HG02870 (cell line): ENCODE measurements around the gene EBF4.
"Not testable (repeated sequence)": the region's sequence is repeated elsewhere in the genome, so short reads cannot be mapped to it uniquely, and the experiment has no call there.

Experiments
- ATAC-seq: cut with Tn5 transposase; IDR thresholded peaks from one replicate; pipeline ENCODE4 v1.9.1; 2021; ENCODE audit warnings: mild to moderate bottlenecking, moderate library complexity; ENCODE audit not compliant: unreplicated experiment

EBF4 gene

DNA sequence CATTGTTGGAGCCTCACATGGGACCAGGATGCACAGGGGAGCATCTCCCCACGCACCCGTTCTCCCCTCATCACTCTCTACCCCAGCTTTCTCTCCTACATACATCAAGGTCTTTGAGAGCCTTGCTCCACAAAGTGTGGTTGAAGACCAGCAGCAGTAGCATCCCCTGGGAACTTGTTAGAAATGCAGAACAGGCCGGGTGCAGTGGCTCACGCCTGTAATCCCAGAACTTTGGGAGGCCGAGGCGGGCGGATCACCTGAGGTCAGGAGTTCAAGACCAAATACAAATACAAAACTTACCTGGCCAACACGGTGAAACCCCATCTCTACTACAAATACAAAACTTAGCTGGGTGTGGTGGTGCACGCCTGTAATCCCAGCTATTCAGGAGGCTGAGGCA is 115.3 kb downstream of the EBF4 start:
- ATAC-seq: not testable (repeated sequence)

DNA sequence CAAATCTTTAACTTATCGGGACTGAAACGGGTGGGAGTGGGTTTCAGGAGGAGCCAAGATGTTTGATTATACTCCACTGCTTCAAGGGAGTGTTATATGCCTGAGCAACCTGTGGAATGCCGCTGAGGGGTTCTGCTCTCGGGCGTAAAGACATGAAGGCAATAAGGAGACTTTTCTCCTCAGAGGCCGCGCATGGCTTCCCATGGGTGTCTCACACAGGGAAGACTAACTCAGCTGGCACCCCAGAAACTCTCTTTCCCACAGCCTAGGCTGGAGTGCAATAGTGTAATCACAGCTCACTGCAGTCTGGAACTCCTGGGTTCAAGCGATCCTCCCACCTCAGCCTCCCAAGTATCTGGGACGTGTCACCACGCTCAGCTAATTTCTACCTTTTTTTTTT is 117.1 kb downstream of the EBF4 start:
- no peak for ATAC-seq
